Dendritic cell treated with granulocyte-macrophage colony-stimulating factor and Interleukin-4, amounts not matched to agents 40 ng/mL and 50 ng/mL, for 4 days (primary cell): ENCODE measurements around the gene CACNB2.
"Not testable (repeated sequence)": the region's sequence is repeated elsewhere in the genome, so short reads cannot be mapped to it uniquely, and the experiment has no call there.

Experiments
- H3K27ac Mint-ChIP-seq: one replicate; pipeline ENCODE4 v1.8.0; 2022; ENCODE audit warnings: mild to moderate bottlenecking, mixed read lengths
- H3K27me3 Mint-ChIP-seq: one replicate; pipeline ENCODE4 v1.8.0; 2022; ENCODE audit warnings: mild to moderate bottlenecking, mixed read lengths
- H3K36me3 Mint-ChIP-seq: one replicate; pipeline ENCODE4 v1.8.0; 2022; ENCODE audit warnings: low read depth, mixed read lengths
- H3K4me1 Mint-ChIP-seq: one replicate; pipeline ENCODE4 v1.8.0; 2022; ENCODE audit warnings: low read depth, mixed read lengths
- H3K4me3 Mint-ChIP-seq: one replicate; pipeline ENCODE4 v1.8.0; 2022; ENCODE audit warnings: mild to moderate bottlenecking, moderate library complexity, mixed read lengths
- H3K9me3 Mint-ChIP-seq: one replicate; pipeline ENCODE4 v1.8.0; 2022; ENCODE audit warnings: mixed read lengths
- intact Hi-C: fragments of 100-400 bp; cut with micrococcal nuclease; formaldehyde crosslinking; loops from one replicate; pipeline ENCODE4 v1.15.0; 2022

The CACNB2 gene

DNA sequence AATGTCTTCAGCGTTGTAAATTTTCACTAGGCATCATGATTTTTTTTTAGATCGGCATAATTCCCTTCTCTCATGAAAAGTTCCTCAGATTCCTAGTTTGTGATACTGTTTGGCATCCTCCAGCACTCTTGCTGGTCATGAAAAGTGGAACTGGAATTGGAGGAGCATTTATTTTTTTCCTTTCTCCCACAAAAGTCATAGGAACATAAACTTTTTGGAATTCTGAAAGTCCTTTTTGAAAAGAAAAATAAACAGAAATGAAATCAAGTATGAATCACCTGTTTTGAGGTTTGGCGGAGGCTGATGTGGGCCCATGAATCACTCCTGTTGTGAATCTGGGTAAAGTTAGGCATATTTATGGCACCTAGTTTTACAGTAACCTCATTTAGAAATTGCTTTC is 17.7 kb downstream of the CACNB2 start:
- no peaks in the 10 kb centered on the region for H3K36me3 Mint-ChIP-seq
- H3K4me1 Mint-ChIP-seq: no peaks in the 10 kb centered on the region

DNA sequence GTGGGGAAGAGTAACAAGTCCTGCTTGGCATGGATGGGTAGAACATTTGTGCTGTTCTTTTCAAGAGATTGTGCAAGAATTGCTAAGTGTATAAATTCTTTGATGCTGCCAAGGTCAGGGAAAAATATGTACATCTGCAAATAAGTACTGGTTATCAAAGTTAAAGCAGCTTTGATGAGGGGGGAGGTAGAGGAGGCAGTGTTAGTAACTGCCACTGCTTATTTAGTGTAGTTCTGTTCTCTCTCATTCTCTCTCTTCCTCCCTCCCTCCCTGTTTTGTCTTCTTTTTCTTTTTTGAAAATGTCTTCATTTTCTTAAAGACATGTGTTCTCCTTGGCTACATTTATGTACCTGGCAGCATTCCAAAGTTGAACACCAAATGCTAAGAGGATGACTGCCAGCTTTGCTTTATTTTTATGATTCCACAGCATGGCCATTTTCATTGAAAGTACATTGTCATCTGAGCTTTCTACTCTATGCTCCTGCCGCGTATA is 18.6 kb downstream of the CACNB2 start:
- no peak overlapping the region for H3K4me3 Mint-ChIP-seq
- H3K4me1 Mint-ChIP-seq: no peaks in the 10 kb centered on the region
- intact Hi-C loops: no loop called here
- H3K36me3 Mint-ChIP-seq: no peaks in the 10 kb centered on the region
- no peaks in the 10 kb centered on the region for H3K9me3 Mint-ChIP-seq
- no peaks in the 10 kb centered on the region for H3K27me3 Mint-ChIP-seq
- no peak overlapping the region for H3K27ac Mint-ChIP-seq

More for the DNA sequence above, 17.7 kb downstream of the CACNB2 start:
- intact Hi-C loops: no loop called here
- Mint-ChIP-seq H3K4me3 (no peak overlapping the region), H3K27me3 (no peaks in the 10 kb centered on the region), H3K27ac (no peak overlapping the region), H3K9me3 (no peaks in the 10 kb centered on the region)

DNA sequence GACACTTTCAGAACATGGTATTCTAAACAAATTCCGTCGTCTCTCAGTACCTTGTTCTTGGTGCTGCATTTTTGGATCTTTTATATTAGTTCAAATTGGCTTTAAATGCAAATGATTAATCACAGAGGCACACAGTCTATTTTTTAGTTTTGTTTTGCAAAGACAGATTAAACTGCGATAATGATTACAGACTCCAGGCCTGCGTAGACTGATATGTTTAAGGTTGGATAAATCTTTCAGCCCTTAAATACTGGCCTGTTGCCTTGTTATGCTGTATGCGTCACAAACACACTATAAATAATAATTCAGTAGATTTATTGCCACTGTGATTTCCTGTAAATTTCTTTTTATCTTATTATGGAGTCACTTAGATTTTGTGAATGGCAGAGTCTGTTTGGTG is 19.3 kb downstream of the CACNB2 start:
- Mint-ChIP-seq H3K4me3 (no peak overlapping the region), H3K27ac (no peak overlapping the region), H3K9me3 (no peaks in the 10 kb centered on the region), H3K27me3 (no peaks in the 10 kb centered on the region), H3K36me3 (no peaks in the 10 kb centered on the region), H3K4me1 (no peaks in the 10 kb centered on the region)
- intact Hi-C loops: no loop called here

DNA sequence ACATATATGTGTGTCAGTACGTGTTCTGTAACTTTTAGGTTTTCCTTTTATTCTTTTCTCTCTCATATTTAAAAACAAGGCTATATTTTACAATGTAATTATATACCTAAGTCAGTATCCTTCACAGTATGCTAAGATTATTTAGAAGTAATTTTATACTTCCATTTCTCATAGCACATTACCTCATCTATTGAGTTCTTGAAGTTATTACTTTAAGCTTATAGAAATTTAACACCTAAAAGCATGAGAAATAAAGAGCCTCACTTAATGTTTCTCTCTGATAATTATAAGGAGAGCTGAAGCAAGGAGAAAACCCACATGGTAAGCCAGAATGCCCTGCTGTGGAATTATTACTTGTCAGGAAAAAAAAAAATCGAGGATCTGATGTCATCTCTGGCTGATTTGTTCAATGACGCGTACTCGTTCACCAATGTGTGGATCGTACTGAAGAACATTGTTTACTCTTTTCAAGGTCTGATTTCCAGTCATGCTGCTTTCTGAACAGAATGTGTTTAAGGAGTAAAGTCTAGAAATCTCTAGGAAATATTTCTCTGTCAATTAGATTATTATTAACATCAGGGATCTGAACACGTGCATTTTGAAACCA is 21.9 kb downstream of the CACNB2 start:
- H3K4me1 Mint-ChIP-seq: no peaks in the 10 kb centered on the region
- no peaks in the 10 kb centered on the region for H3K36me3 Mint-ChIP-seq
- intact Hi-C loops: no loop called here
- H3K27me3 Mint-ChIP-seq: no peaks in the 10 kb centered on the region
- H3K9me3 Mint-ChIP-seq: no peaks in the 10 kb centered on the region
- no peak overlapping the region for H3K4me3 Mint-ChIP-seq
- H3K27ac Mint-ChIP-seq: no peak overlapping the region

DNA sequence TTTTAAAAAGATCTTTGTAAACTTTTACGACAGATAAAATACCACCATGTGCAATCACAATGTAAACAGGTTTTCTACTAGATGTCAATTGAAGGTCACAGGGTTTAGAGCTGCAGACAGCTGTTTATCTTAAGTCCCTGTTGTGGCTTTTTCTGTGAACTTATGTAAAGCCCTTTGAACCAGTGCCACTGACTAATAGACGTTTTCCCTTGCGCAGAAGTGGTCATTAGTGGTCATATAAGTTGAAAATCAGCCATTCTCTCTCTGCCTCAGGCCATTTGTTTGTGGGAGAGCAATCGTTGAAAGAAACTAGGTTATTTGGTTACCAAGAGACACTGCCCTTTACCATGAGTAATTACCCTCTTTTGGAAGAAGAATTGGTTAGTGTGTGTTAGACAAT is 23.9 kb downstream of the CACNB2 start:
- no peaks in the 10 kb centered on the region for H3K27me3 Mint-ChIP-seq
- no peak overlapping the region for H3K4me3 Mint-ChIP-seq
- H3K4me1 Mint-ChIP-seq: no peaks in the 10 kb centered on the region
- intact Hi-C loops: no loop called here
- H3K27ac Mint-ChIP-seq: no peak overlapping the region
- no peaks in the 10 kb centered on the region for H3K36me3 Mint-ChIP-seq
- H3K9me3 Mint-ChIP-seq: no peaks in the 10 kb centered on the region

DNA sequence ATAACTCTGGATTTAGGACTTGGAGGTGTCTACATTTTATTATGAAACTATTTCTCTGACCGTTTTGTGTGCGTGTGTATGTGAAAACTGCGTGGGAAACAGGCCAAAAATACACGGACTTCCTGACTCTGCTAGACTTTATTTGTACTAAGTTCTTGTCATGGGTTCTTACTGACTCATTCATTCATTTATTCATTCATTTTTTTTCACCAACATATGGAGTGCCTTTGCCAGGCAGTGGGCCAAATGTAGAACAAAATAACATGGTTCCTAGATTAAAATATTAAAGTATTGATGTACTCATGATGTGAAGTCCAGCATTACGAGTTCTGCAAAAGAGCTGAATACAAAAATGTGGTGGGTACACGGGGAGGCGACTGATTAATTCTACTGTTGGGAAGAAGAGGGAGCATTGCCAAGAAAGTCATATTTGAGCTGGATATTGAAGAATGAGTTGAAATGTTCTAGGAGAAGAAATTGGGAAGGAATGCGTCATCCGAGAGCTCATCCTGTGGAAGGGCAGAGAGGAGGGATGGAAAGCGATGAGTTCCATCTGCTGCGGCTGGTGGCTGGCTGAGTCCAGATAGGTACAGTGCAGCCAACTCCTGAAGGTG is 24.6 kb downstream of the CACNB2 start:
- Mint-ChIP-seq H3K27ac (no peak overlapping the region), H3K9me3 (no peaks in the 10 kb centered on the region), H3K27me3 (no peaks in the 10 kb centered on the region), H3K4me1 (no peaks in the 10 kb centered on the region), H3K36me3 (no peaks in the 10 kb centered on the region), H3K4me3 (no peak overlapping the region)
- intact Hi-C loops: no loop called here

DNA sequence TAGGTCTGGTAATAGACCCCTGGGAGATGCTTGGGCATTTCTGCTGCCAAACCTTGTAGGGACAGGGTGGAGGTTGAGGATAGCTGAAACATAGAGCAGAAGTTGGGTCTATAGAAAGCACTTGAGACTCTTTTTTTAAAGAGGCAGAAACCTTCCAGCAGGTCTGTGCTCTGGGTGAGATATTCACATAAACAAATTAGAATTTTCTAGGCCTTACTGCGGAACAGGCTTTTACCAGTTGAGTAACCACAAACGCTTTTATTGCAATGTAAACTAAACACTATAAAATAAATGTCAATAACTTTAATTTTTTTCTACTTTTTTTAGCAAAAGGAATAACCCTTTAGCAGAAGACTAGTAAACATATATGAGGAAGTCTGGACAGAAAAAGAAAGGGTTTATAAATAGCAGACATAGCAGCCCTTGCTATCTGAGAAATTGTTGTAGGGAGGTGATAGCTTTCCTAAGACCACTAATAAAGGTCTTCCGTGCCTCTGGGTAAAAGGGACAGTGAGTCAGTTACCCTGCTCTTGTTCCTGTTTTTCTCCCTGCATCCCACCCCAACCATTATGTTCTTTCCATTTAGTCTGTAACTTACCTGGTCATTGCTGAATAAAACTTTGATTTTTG is 38.7 kb downstream of the CACNB2 start:
- no peaks in the 10 kb centered on the region for H3K4me1 Mint-ChIP-seq
- H3K9me3 Mint-ChIP-seq: no peaks in the 10 kb centered on the region
- no peaks in the 10 kb centered on the region for H3K36me3 Mint-ChIP-seq
- H3K27me3 Mint-ChIP-seq: peaks cover 1% of the 10 kb centered on the region
- H3K4me3 Mint-ChIP-seq: no peak overlapping the region
- intact Hi-C loops: no loop called here
- H3K27ac Mint-ChIP-seq: no peak overlapping the region

DNA sequence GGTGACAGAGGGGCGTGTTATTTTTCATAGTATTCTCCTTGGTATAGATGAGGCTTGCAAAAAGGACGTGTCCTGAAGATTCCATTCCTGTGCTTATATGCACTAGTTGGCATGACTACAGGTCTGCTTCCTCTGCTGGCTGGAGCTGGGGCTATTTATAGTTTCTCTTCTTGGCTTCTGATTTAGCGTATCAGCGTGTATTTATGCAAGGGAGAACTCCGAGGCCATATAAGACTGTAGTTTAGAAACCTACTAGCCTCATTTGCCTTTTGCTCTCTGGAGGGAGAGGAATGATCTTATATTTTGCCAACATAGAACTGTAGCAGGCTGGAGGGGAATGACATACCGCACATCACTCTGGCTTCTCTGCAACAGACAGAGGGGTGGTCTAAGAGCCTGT is 39.7 kb downstream of the CACNB2 start:
- H3K4me1 Mint-ChIP-seq: no peaks in the 10 kb centered on the region
- H3K36me3 Mint-ChIP-seq: no peaks in the 10 kb centered on the region
- no peaks in the 10 kb centered on the region for H3K9me3 Mint-ChIP-seq
- no peak overlapping the region for H3K4me3 Mint-ChIP-seq
- no peaks in the 10 kb centered on the region for H3K27me3 Mint-ChIP-seq
- H3K27ac Mint-ChIP-seq: no peak overlapping the region
- intact Hi-C loops: no loop called here

DNA sequence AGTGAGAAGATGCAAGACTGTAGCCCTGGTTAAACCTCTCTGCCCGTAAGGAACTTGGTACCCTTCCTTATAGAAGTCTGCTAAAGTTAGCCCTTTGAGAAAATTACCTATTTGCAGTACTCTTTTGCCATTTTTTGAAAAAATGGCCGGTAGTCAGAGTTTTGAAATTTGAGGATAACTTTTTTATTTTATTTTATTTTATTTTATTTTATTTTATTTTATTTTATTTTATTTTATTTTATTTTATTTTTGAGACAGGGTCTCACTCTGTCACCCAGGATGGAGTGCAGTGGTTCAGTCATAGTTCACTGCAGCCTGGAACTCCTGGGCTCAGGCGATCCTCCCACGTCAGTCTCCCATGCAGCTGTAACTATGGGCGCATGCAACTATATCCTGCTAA is 41.2 kb downstream of the CACNB2 start:
- intact Hi-C loops, H3K27me3 Mint-ChIP-seq, H3K27ac Mint-ChIP-seq, H3K36me3 Mint-ChIP-seq, H3K4me3 Mint-ChIP-seq, H3K9me3 Mint-ChIP-seq, H3K4me1 Mint-ChIP-seq: not testable (repeated sequence)

DNA sequence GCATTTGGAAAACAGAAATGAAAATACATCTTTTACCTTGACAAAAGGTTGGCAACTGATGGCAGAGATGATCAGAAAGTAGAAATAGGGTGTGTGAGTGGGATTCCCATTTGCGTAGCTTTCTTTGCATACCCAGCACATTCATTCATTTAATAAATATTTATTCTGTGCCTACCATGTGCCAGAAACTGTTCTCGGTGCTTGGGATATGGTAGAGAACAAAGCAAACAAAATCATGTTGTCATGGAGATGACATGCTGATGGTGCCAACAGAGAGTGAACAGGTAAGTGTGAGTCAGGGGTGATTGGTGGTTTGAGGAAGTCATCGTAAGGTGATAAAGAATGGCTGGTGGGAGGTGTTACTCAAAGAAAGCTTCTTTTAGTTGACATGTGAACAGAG is 45.4 kb downstream of the CACNB2 start:
- H3K4me1 Mint-ChIP-seq: no peaks in the 10 kb centered on the region
- intact Hi-C loops: no loop called here
- no peak overlapping the region for H3K27ac Mint-ChIP-seq
- H3K27me3 Mint-ChIP-seq: peaks cover 1% of the 10 kb centered on the region
- no peak overlapping the region for H3K4me3 Mint-ChIP-seq
- H3K36me3 Mint-ChIP-seq: no peaks in the 10 kb centered on the region
- H3K9me3 Mint-ChIP-seq: no peaks in the 10 kb centered on the region

DNA sequence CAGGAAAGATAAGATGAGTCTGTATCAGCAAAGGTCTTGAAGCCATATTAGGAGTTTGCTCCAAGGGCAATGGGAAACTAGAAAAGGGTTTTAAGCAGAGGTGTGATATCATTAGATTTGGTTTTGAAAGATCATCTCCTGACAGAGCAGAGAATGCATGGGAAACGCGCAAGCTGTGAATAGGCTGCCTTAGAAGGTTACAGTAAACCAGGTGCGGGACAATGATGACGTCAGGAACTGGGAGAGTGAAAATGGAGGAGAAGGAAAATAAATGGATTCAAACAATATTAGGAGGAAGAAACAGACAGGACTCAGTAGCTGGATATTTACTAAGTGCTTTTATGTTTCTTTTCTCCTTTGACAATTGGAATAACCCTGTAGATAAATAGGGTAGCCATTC is 50.6 kb downstream of the CACNB2 start:
- Mint-ChIP-seq H3K27ac (no peak overlapping the region), H3K4me3 (no peak overlapping the region), H3K4me1 (no peaks in the 10 kb centered on the region), H3K36me3 (no peaks in the 10 kb centered on the region), H3K27me3 (peaks cover 2% of the 10 kb centered on the region), H3K9me3 (no peaks in the 10 kb centered on the region)
- intact Hi-C loops: no loop called here

DNA sequence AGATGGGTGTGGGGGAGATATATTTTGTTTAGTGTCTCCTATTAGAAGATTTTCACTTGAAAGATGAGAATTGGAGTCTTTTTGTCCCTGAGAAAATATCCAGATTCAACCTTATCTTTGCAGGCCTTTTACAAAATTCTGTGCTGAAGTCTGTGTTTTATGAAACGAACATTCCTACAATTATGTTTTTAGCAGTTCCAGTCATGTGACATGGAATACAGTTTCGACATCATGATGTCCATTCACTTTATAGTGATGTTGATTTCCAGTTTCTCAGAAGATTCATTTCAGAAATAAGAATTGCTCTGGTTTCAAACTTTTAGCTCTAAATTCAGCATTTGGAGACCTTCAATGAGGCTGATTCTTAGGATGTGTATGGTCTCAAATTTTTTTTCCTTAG is 54.4 kb downstream of the CACNB2 start:
- intact Hi-C loops: no loop called here
- Mint-ChIP-seq H3K36me3 (no peaks in the 10 kb centered on the region), H3K27ac (no peak overlapping the region)

DNA sequence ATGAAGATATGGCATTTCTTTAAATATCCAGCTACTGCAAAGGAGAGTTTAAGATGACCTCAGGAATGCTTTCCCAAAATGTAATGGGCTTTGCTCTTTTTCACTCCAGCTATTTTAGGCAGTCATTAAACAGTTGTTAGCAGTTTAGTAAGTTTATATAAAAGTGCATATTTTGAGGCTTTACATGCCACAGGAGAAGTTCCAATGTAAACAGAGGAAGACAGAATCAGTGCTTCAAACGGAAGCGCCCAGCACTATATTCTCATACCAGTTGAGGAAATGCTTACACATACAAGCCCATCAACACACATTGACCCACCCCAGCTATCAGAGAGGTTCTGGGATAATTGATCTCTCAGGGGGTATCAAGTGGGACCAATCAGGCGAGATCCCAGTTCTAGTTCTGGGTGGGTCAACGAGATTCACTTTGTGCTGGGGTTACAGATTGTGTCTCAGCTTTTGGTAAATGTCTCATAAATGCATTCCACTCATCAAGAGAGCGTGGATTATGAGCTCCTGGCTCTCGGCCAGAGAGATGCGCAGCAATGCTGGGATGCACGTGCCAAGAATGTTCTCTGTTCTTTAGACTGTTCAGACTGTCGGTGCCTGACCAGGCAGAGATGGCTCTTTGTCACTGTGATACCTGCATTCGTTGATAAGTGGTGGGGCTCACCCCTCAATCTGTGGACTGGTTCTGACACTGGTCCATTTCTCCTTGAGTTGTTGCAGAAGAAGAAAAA is 55.0 kb downstream of the CACNB2 start:
- Mint-ChIP-seq H3K4me3 (no peak overlapping the region), H3K27me3 (peaks cover 2% of the 10 kb centered on the region), H3K4me1 (peaks cover 5% of the 10 kb centered on the region), H3K27ac (no peak overlapping the region), H3K9me3 (no peaks in the 10 kb centered on the region), H3K36me3 (no peaks in the 10 kb centered on the region)
- intact Hi-C loops: no loop called here

More for the DNA sequence above, 54.4 kb downstream of the CACNB2 start:
- H3K4me1 Mint-ChIP-seq: peaks cover 5% of the 10 kb centered on the region
- H3K4me3 Mint-ChIP-seq: no peak overlapping the region
- H3K27me3 Mint-ChIP-seq: peaks cover 2% of the 10 kb centered on the region
- no peaks in the 10 kb centered on the region for H3K9me3 Mint-ChIP-seq

DNA sequence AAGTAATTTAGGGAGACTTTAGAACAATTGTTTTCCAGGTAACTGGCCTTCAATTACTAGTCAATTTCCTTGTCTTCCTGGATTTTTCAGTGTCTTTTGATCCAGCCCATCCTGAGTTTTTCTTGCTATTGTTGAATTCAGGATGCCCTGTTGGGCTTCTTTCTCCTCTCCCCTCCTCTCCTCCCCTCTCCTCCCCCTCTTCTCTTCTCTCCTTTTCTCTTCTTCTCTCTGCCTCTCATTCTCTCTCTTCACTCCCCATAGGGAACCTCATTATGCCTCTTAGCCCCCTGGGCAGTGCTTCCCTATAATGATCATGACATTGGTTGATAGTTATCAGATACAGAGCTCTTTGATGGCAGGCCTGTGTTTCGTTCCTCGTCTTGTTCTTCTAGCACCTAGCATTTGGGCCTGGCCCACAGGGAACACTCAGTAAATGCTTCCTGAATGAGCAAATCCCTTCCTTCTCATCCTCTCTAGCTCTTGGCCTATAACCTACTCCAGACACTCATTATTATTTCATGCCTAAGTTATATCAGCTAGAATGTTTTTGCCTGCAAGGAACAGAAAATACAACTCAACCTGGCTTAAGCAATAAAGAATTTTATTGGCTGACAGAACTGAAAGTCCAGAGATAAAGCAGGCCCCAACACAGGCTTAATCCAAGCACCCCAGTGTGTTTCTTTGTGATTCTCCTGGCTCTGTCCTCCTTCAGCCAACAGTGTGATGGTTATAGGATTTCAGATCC is 56.8 kb downstream of the CACNB2 start:
- H3K4me1 Mint-ChIP-seq: peaks cover 5% of the 10 kb centered on the region
- no peaks in the 10 kb centered on the region for H3K27me3 Mint-ChIP-seq
- no peaks in the 10 kb centered on the region for H3K9me3 Mint-ChIP-seq
- H3K4me3 Mint-ChIP-seq: no peak overlapping the region
- intact Hi-C loops: no loop called here
- no peaks in the 10 kb centered on the region for H3K36me3 Mint-ChIP-seq
- no peak overlapping the region for H3K27ac Mint-ChIP-seq
